MV-4-11 (cell line): ENCODE results near the gene LRRN4.
"Not testable (repeated sequence)": the region's sequence is repeated elsewhere in the genome, so short reads cannot be mapped to it uniquely, and the experiment has no call there.

ENCODE experiments used
- DNase-seq: peaks from one replicate; lab custom pipeline; 2025; lab: John Stamatoyannopoulos, UW

The LRRN4 gene

GRCh38 chr20:6058684-6059295, 4.9 kb upstream of the LRRN4 start:
- no peak for DNase-seq

GRCh38 chr20:6057691-6058090, 3.8 kb upstream of the LRRN4 start:
- peak; percentile 77 for DNase-seq

GRCh38 chr20:6057139-6057538, 3.3 kb upstream of the LRRN4 start:
- no peak for DNase-seq

- DNase-seq = no peak
Observed at GRCh38 chr20:6055981-6056569, 2.2 kb upstream of the LRRN4 start.

GRCh38 chr20:6055161-6055783, 1.4 kb upstream of the LRRN4 start:
- DNase-seq = no peak

- DNase-seq = not testable (repeated sequence)
Observed at GRCh38 chr20:6054689-6055051, 810 bp upstream of the LRRN4 start.

GRCh38 chr20:6053064-6053775, 640 bp downstream of the LRRN4 start:
- DNase-seq = no peak

- DNase-seq = peak; percentile 59
Observed at GRCh38 chr20:6051505-6051904, 2.4 kb downstream of the LRRN4 start.

GRCh38 chr20:6048391-6048790, 5.5 kb downstream of the LRRN4 start:
- DNase-seq = no peak

- no peak for DNase-seq
Observed at GRCh38 chr20:6046432-6046831, 7.4 kb downstream of the LRRN4 start.

- DNase-seq = peak; percentile 54
Observed at GRCh38 chr20:6045566-6045965, 8.3 kb downstream of the LRRN4 start.

- no peak for DNase-seq
Observed at GRCh38 chr20:6044115-6044514, 9.7 kb downstream of the LRRN4 start.

- no peak for DNase-seq
Observed at GRCh38 chr20:6041808-6042265, 12.0 kb downstream of the LRRN4 start.

GRCh38 chr20:6040958-6041807, 12.7 kb downstream of the LRRN4 start:
- no peak for DNase-seq

- DNase-seq = no peak
Observed at GRCh38 chr20:6040540-6040939, 13.3 kb downstream of the LRRN4 start.

GRCh38 chr20:6039766-6040165, 14.1 kb downstream of the LRRN4 start:
- DNase-seq = no peak

GRCh38 chr20:6038256-6038655, 15.6 kb downstream of the LRRN4 start:
- DNase-seq = no peak

- DNase-seq = no peak
Observed at GRCh38 chr20:6037082-6037481, 16.8 kb downstream of the LRRN4 start.

- DNase-seq = no peak
Observed at GRCh38 chr20:6036213-6036612, 17.6 kb downstream of the LRRN4 start.

- DNase-seq = peak; percentile 76
Observed at GRCh38 chr20:6034134-6034969, 19.5 kb downstream of the LRRN4 start.

GRCh38 chr20:6032907-6033306, 21.0 kb downstream of the LRRN4 start:
- DNase-seq = not testable (repeated sequence)
